Measurements from ENCODE around the gene MPPED1.

DNA sequence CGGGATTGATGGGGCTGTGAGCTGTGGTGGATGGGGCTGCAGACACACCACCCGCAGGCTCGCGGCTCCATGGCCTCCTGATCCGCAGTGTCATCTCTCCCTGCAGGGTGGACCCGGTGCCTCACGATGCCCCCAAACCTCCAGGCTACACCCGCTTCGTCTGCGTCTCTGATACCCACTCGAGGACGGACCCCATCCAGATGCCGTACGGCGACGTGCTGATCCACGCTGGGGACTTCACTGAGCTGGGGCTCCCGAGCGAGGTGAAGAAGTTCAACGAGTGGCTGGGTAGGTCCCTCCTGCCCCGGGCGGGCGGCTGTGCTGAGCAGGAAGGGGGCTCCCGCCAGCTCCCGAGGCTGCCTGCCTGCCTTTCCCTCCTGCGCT is 23.1 kb downstream of the MPPED1 start:
- no peak for TF ChIP-seq EZH2 (IDR thresholded peaks at IDR 0.05; ENCODE audit: borderline replicate concordance, low read depth, low read length, poor library complexity, severe bottlenecking)
- TF ChIP-seq, protein P1, sequence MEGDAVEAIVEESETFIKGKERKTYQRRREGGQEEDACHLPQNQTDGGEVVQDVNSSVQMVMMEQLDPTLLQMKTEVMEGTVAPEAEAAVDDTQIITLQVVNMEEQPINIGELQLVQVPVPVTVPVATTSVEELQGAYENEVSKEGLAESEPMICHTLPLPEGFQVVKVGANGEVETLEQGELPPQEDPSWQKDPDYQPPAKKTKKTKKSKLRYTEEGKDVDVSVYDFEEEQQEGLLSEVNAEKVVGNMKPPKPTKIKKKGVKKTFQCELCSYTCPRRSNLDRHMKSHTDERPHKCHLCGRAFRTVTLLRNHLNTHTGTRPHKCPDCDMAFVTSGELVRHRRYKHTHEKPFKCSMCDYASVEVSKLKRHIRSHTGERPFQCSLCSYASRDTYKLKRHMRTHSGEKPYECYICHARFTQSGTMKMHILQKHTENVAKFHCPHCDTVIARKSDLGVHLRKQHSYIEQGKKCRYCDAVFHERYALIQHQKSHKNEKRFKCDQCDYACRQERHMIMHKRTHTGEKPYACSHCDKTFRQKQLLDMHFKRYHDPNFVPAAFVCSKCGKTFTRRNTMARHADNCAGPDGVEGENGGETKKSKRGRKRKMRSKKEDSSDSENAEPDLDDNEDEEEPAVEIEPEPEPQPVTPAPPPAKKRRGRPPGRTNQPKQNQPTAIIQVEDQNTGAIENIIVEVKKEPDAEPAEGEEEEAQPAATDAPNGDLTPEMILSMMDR (conservative IDR thresholded peaks at IDR 0.05; ENCODE audit: low read depth, low read length) = no peak

All from A673 (cell line).